DMS79 (cell line): ENCODE results near the gene SMOC1.

Experiments used
- DNase-seq: peaks from one replicate; lab custom pipeline; 2025; lab: John Stamatoyannopoulos, UW

Gene SMOC1

GRCh38 chr14:70011098-70011497 is 131.9 kb downstream of the SMOC1 start:
- DNase-seq = peak; percentile 64

GRCh38 chr14:70011708-70012107 is 132.5 kb downstream of the SMOC1 start:
- no peak for DNase-seq

GRCh38 chr14:70013271-70013873 is 134.2 kb downstream of the SMOC1 start:
- no peak for DNase-seq

GRCh38 chr14:70014406-70015095 is 135.3 kb downstream of the SMOC1 start:
- no peak for DNase-seq

GRCh38 chr14:70018230-70018629 is 139.0 kb downstream of the SMOC1 start:
- DNase-seq = no peak

- DNase-seq = no peak
These were observed 139.5 kb downstream of the SMOC1 start for GRCh38 chr14:70018713-70019211.

- DNase-seq = no peak
These were observed 140.5 kb downstream of the SMOC1 start for GRCh38 chr14:70019695-70020094.

- no peak for DNase-seq
These were observed 141.3 kb downstream of the SMOC1 start for GRCh38 chr14:70020352-70021170.

- no peak for DNase-seq
These were observed 142.5 kb downstream of the SMOC1 start for GRCh38 chr14:70021548-70022220.

- no peak for DNase-seq
These were observed 143.7 kb downstream of the SMOC1 start for GRCh38 chr14:70022771-70023445.

- no peak for DNase-seq
These were observed 144.7 kb downstream of the SMOC1 start for GRCh38 chr14:70023871-70024270.

- peak; percentile 47 for DNase-seq
These were observed 148.7 kb downstream of the SMOC1 start for GRCh38 chr14:70027785-70028428.

- no peak for DNase-seq
These were observed 150.3 kb downstream of the SMOC1 start for GRCh38 chr14:70029296-70030132.

- no peak for DNase-seq
These were observed 152.8 kb downstream of the SMOC1 start for GRCh38 chr14:70032016-70032415.

- no peak for DNase-seq
These were observed 153.2 kb downstream of the SMOC1 start for GRCh38 chr14:70032447-70032846.

- peak; percentile 6 for DNase-seq
These were observed 153.9 kb downstream of the SMOC1 start for GRCh38 chr14:70033116-70033515.

- DNase-seq = no peak
These were observed 154.3 kb downstream of the SMOC1 start for GRCh38 chr14:70033561-70033960.

GRCh38 chr14:70034257-70034656 is 155.0 kb downstream of the SMOC1 start:
- no peak for DNase-seq

GRCh38 chr14:70036665-70037064 is 157.4 kb downstream of the SMOC1 start:
- DNase-seq = no peak

GRCh38 chr14:70043001-70043400 is 163.8 kb downstream of the SMOC1 start:
- DNase-seq = no peak
